Uterus (tissue), 4 donors: Measurements from ENCODE around the gene MCUB. TPM values are rescaled to one million over a fixed set of nuclear protein-coding genes. Genes with fewer than 3 reads are reported as not detected.

Experiments used
- DNase-seq, 2 donors: peaks; one replicate each; pipeline ENCODE4 v3.0.0-alpha.2; 2019 to 2020
- H3K27ac ChIP-seq, 2 donors: fragments of 200-600 bp; sonication (generic); 1 replicate in 1 of 2; 2 replicates in 1 of 2; pipeline ENCODE4 v1.5.1; 2016 to 2018
- H3K27me3 ChIP-seq, 2 donors: fragments of 200-600 bp; sonication (generic); one replicate each; pipeline ENCODE4 v1.5.1; 2018 to 2019; ENCODE audit warnings: control low read depth in 1 of 2
- H3K36me3 ChIP-seq, 2 donors: fragments of 200-600 bp; sonication (generic); one replicate each; pipeline ENCODE4 v1.5.1; 2019; ENCODE audit warnings: control low read depth in 1 of 2
- H3K4me1 ChIP-seq, 2 donors: fragments of 200-600 bp; sonication (generic); one replicate each; pipeline ENCODE4 v1.5.1; 2018 to 2019; ENCODE audit warnings: control low read depth in 1 of 2
- H3K4me3 ChIP-seq, 2 donors: fragments of 200-600 bp; sonication (generic); 1 replicate in 1 of 2; 2 replicates in 1 of 2; pipeline ENCODE4 v1.5.1; 2018 to 2019; ENCODE audit warnings: mild to moderate bottlenecking in 1 of 2
- H3K9me3 ChIP-seq, 2 donors: fragments of 200-600 bp; sonication (generic); one replicate each; pipeline ENCODE4 v1.5.1; 2019; ENCODE audit warnings: control low read depth in 1 of 2
- POLR2A ChIP-seq, 2 donors: fragments of 450-650 bp; IDR thresholded peaks; one replicate each; pipeline ENCODE4 v1.6.1; 2016; ENCODE audit warnings: antibody characterized with exemption in 2 of 2, mild to moderate bottlenecking in 1 of 2, moderate library complexity in 1 of 2
- intact Hi-C: fragments of 100-400 bp; cut with DNase I; formaldehyde crosslinking; loops from one replicate; pipeline ENCODE4 v1.15.1; 2023; ENCODE audit warnings: low total_unique reads
- total RNA-seq, 4 donors: library from RNA; depleted of rRNA in 3 of 4; stranded (reverse); fragments of >200 nt in 3 of 4; gene quantifications; one replicate each; pipeline versions ENCODE4 v1.1.0 to v1.2.4, GENCODE V29; 2014 to 2023
- TF ChIP-seq, protein P1 (sequence below), 4 experiments: fragments of 200-600 bp in 2 of 4; fragments of 450-650 bp in 2 of 4; sonication (generic) in 2 of 4; IDR thresholded peaks; one replicate each; pipeline ENCODE4 v1.5.1; 2016 to 2019; ENCODE audit warnings: antibody characterized with exemption in 4 of 4, mild to moderate bottlenecking in 2 of 4, moderate library complexity in 1 of 4
- donor health status: DM: yes; HTN: yes; CAD: no.

MCUB gene
- total RNA-seq, 4 donors from 2014 or later = 3.3 to 34.8 (median 21.4) TPM

DNA sequence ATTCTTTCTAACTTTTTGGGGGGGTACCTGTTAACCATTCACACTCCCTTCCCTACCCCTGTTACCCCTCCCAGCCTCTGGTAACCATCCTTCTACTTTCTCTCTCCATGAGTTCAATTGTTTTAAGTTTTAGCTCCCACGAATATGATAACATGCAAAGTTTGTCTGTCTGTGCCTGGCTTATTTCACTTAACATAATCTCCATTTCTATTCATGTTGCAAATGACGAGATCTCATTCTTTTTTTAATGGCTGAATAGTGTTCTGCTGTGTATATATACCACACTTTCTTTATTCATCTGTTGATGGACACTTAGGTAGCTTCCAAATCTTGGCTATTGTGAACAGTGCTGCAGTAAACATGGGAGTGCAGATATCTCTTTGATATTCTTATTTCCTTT is 41.3 kb downstream of the MCUB start:
- H3K9me3 ChIP-seq = no peaks in the 10 kb centered on the region
- no peak for DNase-seq
- intact Hi-C loops = no loop called here

DNA sequence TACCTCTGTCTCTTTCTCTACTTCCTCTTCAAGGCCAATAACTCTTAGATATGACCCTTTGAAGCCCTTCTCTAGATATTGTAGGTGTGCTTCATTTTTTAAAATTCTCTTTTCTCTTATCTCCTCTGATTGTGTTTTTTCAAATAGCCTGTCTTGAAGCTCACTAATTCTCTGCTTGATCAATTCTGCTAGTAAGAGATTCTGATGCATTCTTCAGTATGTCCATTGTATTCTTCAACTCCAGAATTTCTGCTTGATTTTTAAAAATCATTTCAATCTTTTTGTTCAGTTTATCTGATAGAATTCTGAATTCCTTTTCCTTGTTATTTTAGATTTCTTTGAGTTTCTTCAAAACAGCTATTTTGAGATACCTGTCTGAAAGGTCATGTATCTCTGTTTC is 47.9 kb downstream of the MCUB start:
- intact Hi-C loops = no loop called here
- no peaks in the 10 kb centered on the region for H3K27me3 ChIP-seq

More for the DNA sequence above, 41.3 kb downstream of the MCUB start:
- Histone ChIP-seq H3K36me3 (no peaks in the 10 kb centered on the region), H3K4me3 (no peak overlapping the region), H3K27me3 (no peaks in the 10 kb centered on the region), H3K27ac (no peak overlapping the region), H3K4me1 (no peaks in the 10 kb centered on the region)
- TF ChIP-seq POLR2A (IDR thresholded peaks at IDR 0.05) = no peak
- TF ChIP-seq, protein P1, sequence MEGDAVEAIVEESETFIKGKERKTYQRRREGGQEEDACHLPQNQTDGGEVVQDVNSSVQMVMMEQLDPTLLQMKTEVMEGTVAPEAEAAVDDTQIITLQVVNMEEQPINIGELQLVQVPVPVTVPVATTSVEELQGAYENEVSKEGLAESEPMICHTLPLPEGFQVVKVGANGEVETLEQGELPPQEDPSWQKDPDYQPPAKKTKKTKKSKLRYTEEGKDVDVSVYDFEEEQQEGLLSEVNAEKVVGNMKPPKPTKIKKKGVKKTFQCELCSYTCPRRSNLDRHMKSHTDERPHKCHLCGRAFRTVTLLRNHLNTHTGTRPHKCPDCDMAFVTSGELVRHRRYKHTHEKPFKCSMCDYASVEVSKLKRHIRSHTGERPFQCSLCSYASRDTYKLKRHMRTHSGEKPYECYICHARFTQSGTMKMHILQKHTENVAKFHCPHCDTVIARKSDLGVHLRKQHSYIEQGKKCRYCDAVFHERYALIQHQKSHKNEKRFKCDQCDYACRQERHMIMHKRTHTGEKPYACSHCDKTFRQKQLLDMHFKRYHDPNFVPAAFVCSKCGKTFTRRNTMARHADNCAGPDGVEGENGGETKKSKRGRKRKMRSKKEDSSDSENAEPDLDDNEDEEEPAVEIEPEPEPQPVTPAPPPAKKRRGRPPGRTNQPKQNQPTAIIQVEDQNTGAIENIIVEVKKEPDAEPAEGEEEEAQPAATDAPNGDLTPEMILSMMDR (IDR thresholded peaks at IDR 0.05) = no peak

DNA sequence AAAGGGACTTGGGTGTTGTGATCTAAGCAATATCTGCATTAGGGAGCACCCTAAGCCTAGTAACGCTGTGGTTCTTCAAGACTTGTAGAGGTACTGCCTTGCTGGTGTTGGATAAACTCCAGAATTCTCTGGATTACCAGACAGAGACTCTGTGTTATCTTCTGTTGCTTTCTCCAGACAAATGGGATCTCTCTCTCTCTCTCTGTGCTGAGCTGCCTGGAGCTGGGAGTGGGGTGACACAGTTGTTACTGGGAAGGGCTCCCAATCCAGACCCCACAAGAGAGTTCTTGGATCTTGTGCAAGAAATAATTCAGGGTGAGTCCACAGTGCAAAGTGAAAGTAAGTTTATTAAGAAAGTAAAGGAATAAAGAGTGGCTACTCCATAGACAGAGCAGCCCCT is 48.8 kb downstream of the MCUB start:
- H3K36me3 ChIP-seq = no peaks in the 10 kb centered on the region
- DNase-seq = no peak
- no peak overlapping the region for H3K27ac ChIP-seq
- intact Hi-C loops = no loop called here
- peaks cover 0 to 9% of the 10 kb centered on the region in 2 donors for H3K9me3 ChIP-seq
- H3K27me3 ChIP-seq = no peaks in the 10 kb centered on the region
- H3K4me1 ChIP-seq = no peaks in the 10 kb centered on the region
- no peak overlapping the region for H3K4me3 ChIP-seq
- TF ChIP-seq POLR2A (IDR thresholded peaks at IDR 0.05) = no peak
- TF ChIP-seq, protein P1 (IDR thresholded peaks at IDR 0.05) = no peak

More for the DNA sequence above, 47.9 kb downstream of the MCUB start:
- Histone ChIP-seq H3K36me3 (no peaks in the 10 kb centered on the region), H3K27ac (no peak overlapping the region), H3K4me1 (no peaks in the 10 kb centered on the region), H3K9me3 (peaks cover 0 to 9% of the 10 kb centered on the region in 2 donors), H3K4me3 (no peak overlapping the region)
- TF ChIP-seq, protein P1 (IDR thresholded peaks at IDR 0.05) = no peak
- no peak for DNase-seq

DNA sequence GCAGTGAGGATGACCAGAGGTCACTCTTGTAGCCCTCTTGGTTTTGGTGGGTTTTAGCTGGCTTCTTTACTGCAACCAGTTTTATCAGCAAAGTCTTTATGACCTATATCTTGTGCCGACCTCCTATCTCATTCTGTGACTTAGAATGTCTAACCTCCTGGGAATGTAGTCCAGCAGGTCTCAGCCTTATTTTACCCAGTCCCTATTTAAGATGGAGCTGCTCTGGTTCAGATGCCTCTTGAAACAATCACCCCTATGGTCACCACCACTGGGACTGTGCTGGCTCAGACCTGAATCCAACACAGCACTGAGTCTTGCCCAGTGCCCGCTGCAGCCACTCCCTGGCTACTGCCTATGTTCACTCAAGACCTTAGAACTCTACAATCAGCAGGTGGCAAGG is 49.4 kb downstream of the MCUB start:
- no peaks in the 10 kb centered on the region for H3K27me3 ChIP-seq
- H3K4me1 ChIP-seq = no peaks in the 10 kb centered on the region
- H3K4me3 ChIP-seq = no peak overlapping the region
- no peaks in the 10 kb centered on the region for H3K36me3 ChIP-seq
- intact Hi-C loops = no loop called here
- TF ChIP-seq POLR2A (IDR thresholded peaks at IDR 0.05) = no peak
- TF ChIP-seq, protein P1 (IDR thresholded peaks at IDR 0.05) = no peak
- H3K9me3 ChIP-seq = peaks cover 0 to 9% of the 10 kb centered on the region in 2 donors
- DNase-seq = no peak
- no peak overlapping the region for H3K27ac ChIP-seq

DNA sequence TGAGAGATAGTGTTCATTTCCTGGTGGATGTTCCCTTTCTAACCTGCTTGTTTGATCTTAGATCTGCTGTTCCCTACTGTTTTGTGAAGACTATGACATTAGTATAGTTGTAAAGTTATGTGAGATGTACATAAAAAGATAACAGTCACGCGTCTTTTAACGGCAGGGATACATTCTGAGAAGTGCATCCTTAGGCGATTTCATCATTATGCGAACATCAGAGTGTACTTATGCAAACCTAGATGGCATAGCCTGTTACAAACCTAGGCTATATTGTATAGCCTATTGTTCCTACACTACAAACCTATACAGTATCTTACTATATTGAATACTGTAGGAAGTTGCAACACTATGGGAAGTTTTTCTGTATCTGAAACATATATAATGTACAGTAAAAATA is 50.4 kb downstream of the MCUB start:
- Histone ChIP-seq H3K27ac (no peak overlapping the region), H3K9me3 (peaks cover 0 to 9% of the 10 kb centered on the region in 2 donors), H3K4me3 (no peak overlapping the region), H3K27me3 (no peaks in the 10 kb centered on the region), H3K36me3 (no peaks in the 10 kb centered on the region), H3K4me1 (no peaks in the 10 kb centered on the region)
- intact Hi-C loops = no loop called here
- TF ChIP-seq, protein P1 (IDR thresholded peaks at IDR 0.05) = no peak
- no peak for TF ChIP-seq POLR2A (IDR thresholded peaks at IDR 0.05)
- DNase-seq = no peak
